ENCODE data around the gene FOXP1. TPM values are rescaled to one million over a fixed set of nuclear protein-coding genes. Genes with fewer than 3 reads are reported as not detected.

Gene FOXP1
- total RNA-seq, 1 experiment from 2014 or later: 75.3 TPM

GRCh38 chr3:70992131-70992530 lies 591.4 kb downstream of the FOXP1 start:
- Histone ChIP-seq H4K20me1 (ENCODE audit: control insufficient read depth, insufficient read depth, insufficient read length) (no peaks in the 10 kb centered on the region), H2BK5ac (ENCODE audit: insufficient read length, low read length) (no peak overlapping the region), H3K23ac (ENCODE audit: insufficient read length, low read depth, low read length) (no peak overlapping the region), H4K91ac (ENCODE audit: insufficient read length, low read depth, low read length) (no peak overlapping the region), H3K4me1 (ENCODE audit: insufficient read depth, low read length) (no peaks in the 10 kb centered on the region), H2BK15ac (ENCODE audit: low read depth, low read length) (no peak overlapping the region), H2AK5ac (ENCODE audit: insufficient read length, low read length) (no peak overlapping the region), H2BK120ac (ENCODE audit: low read depth, low read length, poor library complexity, severe bottlenecking) (no peak overlapping the region), H3K4ac (ENCODE audit: low read depth, low read length) (no peak overlapping the region), H2BK12ac (ENCODE audit: insufficient read length, low read depth, low read length) (no peak overlapping the region), H3K27ac (ENCODE audit: insufficient read length, low read depth, low read length) (no peak overlapping the region), H2AFZ (ENCODE audit: low read length) (no peak overlapping the region), H3K27me3 (ENCODE audit: insufficient read depth, low read length) (no peaks in the 10 kb centered on the region), H3K9me3 (ENCODE audit: control insufficient read depth, low read depth, low read length) (no peaks in the 10 kb centered on the region), H3K9ac (ENCODE audit: extremely low read depth, insufficient read length, low read length) (no peak overlapping the region), H4K8ac (replicated peaks; ENCODE audit: insufficient read length, low read depth, low read length) (no peak overlapping the region), H3K14ac (ENCODE audit: insufficient read depth, low read length) (no peak overlapping the region), H3K79me2 (ENCODE audit: insufficient read depth, low read length) (no peaks in the 10 kb centered on the region), H3K23me2 (ENCODE audit: insufficient read length, low read depth, low read length, poor library complexity, severe bottlenecking) (no peaks in the 10 kb centered on the region), H3K56ac (ENCODE audit: insufficient read length, low read depth, low read length) (no peak overlapping the region), H3T11ph (ENCODE audit: low read length) (no peak overlapping the region), H2BK20ac (ENCODE audit: low read depth, low read length, poor library complexity, severe bottlenecking) (no peak overlapping the region), H3K79me1 (ENCODE audit: insufficient read depth, low read depth, low read length, poor library complexity, severe bottlenecking) (no peaks in the 10 kb centered on the region), H4K5ac (ENCODE audit: insufficient read length, low read depth, low read length) (no peak overlapping the region), H3K18ac (ENCODE audit: insufficient read length, low read depth, low read length) (no peak overlapping the region), H3K4me2 (ENCODE audit: insufficient read depth, insufficient read length, low read length) (no peak overlapping the region)
- no peak overlapping the region for H3K4me3 Mint-ChIP-seq
- H3K9me3 Mint-ChIP-seq: no peaks in the 10 kb centered on the region
- DNase-seq: no peak
- TF ChIP-seq CTCF (conservative IDR thresholded peaks at IDR 0.05): no peak
- H3K27me3 Mint-ChIP-seq (ENCODE audit: low read depth): no peaks in the 10 kb centered on the region
- H3K27ac Mint-ChIP-seq: no peak overlapping the region
- H3K36me3 Mint-ChIP-seq (ENCODE audit: insufficient read depth in 1 of 3, low read depth in 3 of 3): peaks cover 4 to 17% (median 5%) of the 10 kb centered on the region in 3 experiments; a peak in 5 of 7 replicates
- no CpG with 5 or more reads among the region's 5 CpGs for WGBS (ENCODE audit: extremely low coverage, insufficient read length, low lambda C conversion rate)
- no peaks in the 10 kb centered on the region for H3K4me1 Mint-ChIP-seq

Data from H9 (cell line).